Endothelial cell of umbilical vein (primary cell): ENCODE measurements around the gene MINK1.

ENCODE experiments used
- EZH2 ChIP-seq: IDR thresholded peaks from 2 replicates; pipeline ENCODE4 v1.6.1; 2012; ENCODE audit warnings: borderline replicate concordance, low read depth, mild to moderate bottlenecking, moderate library complexity, low read length, inconsistent platforms; ENCODE audit not compliant: severe bottlenecking
- FOS ChIP-seq: IDR thresholded peaks from 2 replicates; pipeline ENCODE4 v1.6.1; 2011; ENCODE audit warnings: mild to moderate bottlenecking, low read length, moderate library complexity, borderline replicate concordance; ENCODE audit not compliant: insufficient read depth
- GATA2 ChIP-seq: IDR thresholded peaks from 2 replicates; pipeline ENCODE4 v1.7.0; 2011; ENCODE audit warnings: low read depth, mild to moderate bottlenecking, moderate library complexity, mixed read lengths, low read length; ENCODE audit not compliant: insufficient read length, insufficient read depth
- JUN ChIP-seq: IDR thresholded peaks from 2 replicates; pipeline ENCODE4 v1.6.1; 2011; ENCODE audit warnings: borderline replicate concordance, low read depth; ENCODE audit not compliant: insufficient read length, insufficient read depth
- MYC ChIP-seq: IDR thresholded peaks from one replicate; pipeline ENCODE4 v1.6.1; 2011; ENCODE audit warnings: mild to moderate bottlenecking, low read depth, low read length
- POLR2A ChIP-seq: IDR thresholded peaks from 2 replicates; pipeline ENCODE4 v1.6.1; 2012; ENCODE audit warnings: low read depth, mild to moderate bottlenecking, control low read depth, low read length
- POLR2AphosphoS5 ChIP-seq: IDR thresholded peaks from 2 replicates; pipeline ENCODE4 v1.6.1; 2012; ENCODE audit warnings: low read depth, mild to moderate bottlenecking, control low read depth, low read length, moderate library complexity; ENCODE audit not compliant: insufficient read depth
- TF ChIP-seq, protein P1 (sequence below), 2 donors: IDR thresholded peaks; 1 replicate in 1 of 2; 2 replicates in 1 of 2; pipeline ENCODE4 v1.5.1; 2011; ENCODE audit warnings: low read length in 2 of 2, mild to moderate bottlenecking in 2 of 2, moderate library complexity in 2 of 2, control low read depth in 1 of 2, inconsistent platforms in 1 of 2, low read depth in 1 of 2; ENCODE audit not compliant: insufficient read depth in 1 of 2; ENCODE audit errors: extremely low read depth in 1 of 2
- TF ChIP-seq, protein P2 (sequence below): IDR thresholded peaks from 2 replicates; pipeline ENCODE4 v1.6.1; 2011; ENCODE audit not compliant: insufficient read depth, insufficient read length

DNA sequence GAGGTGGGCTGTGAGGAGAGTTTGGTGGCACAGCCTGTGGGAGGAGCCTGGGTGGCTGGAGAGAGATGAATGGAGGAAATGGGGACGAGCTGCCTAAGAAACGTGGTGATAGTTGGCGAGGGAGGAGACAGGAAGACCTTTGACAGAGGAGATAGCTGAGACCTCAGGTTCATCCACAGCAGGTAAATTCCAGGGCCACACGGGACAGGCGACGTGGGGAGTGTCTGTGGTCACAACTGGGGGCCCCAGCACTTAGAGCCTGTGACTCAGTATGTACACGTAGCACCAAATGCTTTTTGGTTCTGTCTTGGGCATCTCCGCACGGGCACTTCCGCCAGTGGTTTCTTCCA, 7.7 kb downstream of the MINK1 start:
- TF ChIP-seq, protein P1, sequence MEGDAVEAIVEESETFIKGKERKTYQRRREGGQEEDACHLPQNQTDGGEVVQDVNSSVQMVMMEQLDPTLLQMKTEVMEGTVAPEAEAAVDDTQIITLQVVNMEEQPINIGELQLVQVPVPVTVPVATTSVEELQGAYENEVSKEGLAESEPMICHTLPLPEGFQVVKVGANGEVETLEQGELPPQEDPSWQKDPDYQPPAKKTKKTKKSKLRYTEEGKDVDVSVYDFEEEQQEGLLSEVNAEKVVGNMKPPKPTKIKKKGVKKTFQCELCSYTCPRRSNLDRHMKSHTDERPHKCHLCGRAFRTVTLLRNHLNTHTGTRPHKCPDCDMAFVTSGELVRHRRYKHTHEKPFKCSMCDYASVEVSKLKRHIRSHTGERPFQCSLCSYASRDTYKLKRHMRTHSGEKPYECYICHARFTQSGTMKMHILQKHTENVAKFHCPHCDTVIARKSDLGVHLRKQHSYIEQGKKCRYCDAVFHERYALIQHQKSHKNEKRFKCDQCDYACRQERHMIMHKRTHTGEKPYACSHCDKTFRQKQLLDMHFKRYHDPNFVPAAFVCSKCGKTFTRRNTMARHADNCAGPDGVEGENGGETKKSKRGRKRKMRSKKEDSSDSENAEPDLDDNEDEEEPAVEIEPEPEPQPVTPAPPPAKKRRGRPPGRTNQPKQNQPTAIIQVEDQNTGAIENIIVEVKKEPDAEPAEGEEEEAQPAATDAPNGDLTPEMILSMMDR (IDR thresholded peaks at IDR 0.05; ENCODE audit: extremely low read depth in 1 of 2, insufficient read depth in 1 of 2, low read depth in 1 of 2, low read length in 2 of 2): no peak
- TF ChIP-seq POLR2A: no peak
- no peak for TF ChIP-seq EZH2
- TF ChIP-seq, protein P2, sequence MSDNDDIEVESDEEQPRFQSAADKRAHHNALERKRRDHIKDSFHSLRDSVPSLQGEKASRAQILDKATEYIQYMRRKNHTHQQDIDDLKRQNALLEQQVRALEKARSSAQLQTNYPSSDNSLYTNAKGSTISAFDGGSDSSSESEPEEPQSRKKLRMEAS: no peak
- TF ChIP-seq POLR2AphosphoS5: no peak
- TF ChIP-seq JUN: no peak
- TF ChIP-seq FOS: no peak
- TF ChIP-seq MYC: no peak
- no peak for TF ChIP-seq GATA2
